Inflammatory macrophage (primary cell): ENCODE data around the gene NCL.
"Not testable (repeated sequence)": the region's sequence is repeated elsewhere in the genome, so short reads cannot be mapped to it uniquely, and the experiment has no call there.

Source experiments
- DNase-seq, 2 donors: peaks; one replicate each; pipeline ENCODE4 v3.0.0-alpha.2; 2020 to 2022

NCL gene

DNA sequence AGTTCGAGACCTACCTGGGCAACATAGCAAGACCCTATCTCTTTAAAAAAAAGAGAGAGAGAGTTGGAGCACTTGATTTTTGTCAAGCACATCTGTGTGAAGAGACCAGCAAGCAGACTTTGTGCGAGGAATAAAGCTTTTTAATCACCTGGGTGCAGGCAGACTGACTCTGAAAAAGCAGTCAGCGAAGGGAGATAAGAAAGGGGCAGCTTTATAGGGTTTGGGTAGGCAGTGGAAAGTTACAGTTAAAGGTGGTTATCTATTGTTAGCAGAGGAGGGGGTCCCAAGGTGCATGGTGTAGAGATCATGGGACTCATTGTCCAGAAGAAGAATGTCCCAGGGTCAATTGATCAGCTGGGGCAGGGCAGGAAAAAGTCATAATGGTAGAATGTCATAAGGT, 34.4 kb downstream of the NCL start:
- DNase-seq = no peak

DNA sequence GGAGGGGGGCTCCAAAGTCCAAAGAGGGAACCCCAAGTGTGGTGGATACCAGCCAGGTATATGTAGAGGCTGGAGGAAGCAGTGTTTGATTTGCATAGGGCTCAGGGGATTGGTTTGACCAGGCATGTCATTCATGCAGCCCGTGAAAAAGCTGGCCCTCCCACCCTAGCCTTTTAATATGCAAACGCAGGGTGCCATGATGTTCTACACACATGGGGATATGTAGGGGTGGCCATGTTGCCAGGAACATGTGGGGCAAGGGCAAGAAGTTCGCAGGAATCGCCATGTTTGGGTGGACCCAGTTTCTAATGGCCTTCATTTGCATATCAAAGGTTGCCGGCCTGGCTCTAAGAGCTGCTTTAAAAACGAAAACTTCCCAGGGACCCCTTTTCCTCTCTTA, 35.1 kb downstream of the NCL start:
- no peak for DNase-seq

DNA sequence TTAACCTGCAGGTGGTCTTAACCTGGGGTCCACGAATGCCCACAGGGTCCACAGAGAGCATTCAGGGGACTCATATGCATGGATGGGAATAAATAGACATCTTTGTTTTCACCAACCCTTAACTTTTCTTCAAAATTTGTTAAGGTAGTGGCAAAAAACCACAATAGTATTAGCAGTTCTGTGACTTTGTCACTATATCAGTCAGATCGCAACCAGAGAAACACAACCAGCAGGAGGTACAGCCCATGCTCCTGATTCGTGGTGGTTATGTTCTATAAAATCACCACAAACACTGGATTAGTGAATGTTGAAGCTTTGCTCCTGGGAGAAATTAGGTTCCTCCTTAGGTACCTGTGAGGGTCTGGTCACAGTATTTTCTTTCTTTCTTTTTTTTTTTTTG, 37.2 kb downstream of the NCL start:
- DNase-seq = no peak

DNA sequence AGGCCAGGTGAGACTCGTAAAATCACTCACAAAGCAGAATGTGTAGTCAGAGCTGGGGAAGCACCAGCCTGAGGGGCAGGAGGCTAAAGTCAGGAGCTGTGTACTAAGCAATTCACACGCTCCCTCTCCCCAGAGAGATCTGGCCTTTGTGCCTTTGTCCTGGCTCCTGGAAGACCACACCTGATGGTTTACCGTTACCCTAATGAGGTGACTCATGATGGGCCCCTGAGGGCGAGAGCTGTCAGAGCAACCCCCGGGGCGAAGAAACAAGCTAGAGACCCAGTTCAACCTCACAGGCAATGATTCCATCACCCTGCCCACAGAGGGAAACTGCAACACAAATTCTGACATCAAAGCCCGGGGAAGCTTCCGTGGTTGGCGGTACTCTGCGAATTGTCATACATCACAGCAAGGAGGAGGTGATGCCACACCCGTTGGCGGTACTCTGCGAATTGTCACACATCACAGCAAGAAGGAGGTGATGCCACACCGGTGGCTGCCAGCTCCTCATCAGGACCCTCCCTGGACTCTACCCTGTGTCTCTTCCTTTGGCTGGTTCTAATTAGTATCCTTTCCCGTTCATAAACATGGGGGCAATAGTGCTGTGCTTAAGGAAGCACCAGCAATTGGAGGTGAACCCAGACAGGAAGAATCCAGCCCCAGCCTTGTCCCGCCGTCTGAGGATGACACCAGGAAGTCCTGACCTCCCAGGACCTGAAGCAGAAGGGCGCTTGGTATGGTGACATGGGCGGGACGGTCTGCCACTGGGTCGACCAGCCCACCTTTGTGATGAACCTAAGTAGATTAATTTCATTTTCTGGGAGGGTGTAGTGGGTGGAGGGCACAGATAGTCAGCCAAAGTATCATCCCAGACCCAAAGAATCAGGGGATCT, 38.2 kb downstream of the NCL start:
- no peak for DNase-seq

DNA sequence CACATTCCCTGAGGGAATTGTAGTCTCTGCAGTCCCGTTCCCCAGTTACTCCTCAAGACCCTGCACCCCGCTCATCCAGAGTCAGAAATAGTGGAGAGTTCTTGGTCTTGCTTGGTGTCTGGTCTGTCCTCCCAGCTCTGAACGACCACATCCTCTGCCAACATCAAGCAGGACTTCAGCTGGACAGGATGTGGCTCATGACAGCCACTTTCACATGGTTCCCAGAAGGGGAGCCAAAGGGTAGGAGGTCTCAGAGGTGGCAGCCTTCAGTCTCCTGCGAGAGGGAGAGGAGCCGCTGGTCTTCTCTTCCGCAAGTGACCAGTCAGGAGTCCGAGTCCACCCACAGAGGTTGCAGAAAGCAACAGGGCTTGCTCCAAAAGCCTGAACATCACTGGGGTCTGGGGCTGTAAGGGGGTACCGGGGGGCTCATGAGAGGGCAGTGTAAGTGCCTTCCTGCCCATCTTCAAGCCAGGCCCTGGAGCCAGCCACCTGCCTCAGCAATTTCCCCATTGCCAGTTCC, 38.9 kb downstream of the NCL start:
- DNase-seq = no peak

DNA sequence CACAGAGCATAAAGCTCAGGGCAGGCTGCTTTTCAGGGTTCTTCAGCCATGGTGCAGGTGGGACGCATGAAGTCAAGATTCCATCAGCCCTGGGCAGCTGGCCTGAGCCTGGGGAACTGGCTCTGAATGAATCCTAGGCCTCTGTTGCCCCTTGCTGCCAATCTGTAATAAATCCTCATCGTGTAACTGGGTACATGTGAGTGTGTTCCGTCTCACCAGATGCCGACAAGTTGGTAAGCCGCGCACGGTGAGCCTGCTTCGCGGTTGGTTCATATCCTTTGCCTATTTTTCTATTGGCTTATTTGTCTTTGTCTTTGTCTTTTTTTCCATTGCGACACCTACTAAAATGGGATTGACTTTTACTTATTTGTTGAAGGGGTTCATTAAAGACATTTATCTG, 41.1 kb downstream of the NCL start:
- DNase-seq = no peak

DNA sequence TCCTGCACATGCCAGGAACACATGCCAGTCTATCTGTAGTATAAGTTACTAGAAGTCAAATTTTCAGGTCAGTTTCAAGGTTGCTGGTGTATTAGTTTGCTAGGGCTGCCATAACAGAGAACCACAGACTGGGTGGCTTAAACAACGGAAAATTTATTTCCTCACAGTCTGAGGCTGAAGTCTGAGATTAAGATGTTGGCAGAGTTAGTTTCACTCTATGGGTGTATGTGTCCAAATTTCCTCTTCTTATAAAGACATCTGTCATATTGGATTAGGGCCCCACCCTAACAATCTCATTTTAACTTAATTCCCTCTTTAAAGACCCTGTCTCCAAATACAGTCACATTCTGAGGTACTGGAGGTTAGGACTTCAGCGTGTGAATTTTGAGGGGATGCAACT, 42.2 kb downstream of the NCL start:
- no peak for DNase-seq

DNA sequence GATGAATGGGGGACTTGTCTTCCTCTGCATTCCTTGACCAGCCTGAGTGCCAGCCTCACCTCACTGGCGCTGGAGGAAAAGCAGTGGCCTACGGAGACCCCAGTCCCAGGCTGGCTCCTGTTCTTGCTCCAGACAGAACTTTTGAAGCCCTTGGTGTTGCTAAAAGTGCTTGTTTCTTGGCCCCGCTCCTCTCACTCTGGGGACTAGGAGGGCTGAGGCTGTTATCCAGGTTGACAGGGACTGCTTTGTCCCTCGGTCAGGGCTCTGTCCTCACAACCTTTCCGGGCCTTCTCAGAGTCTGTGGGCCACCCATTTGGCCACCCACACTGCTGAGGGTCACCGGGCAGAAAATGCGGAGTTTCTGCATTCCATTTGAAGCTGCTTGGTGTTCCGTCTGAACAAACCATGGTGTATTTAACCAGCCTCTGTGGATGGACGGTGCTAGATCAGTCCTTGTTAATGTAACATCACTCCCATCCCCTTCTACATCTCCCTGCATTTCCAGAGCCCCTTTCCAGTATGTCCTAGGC, 43.2 kb downstream of the NCL start:
- no peak for DNase-seq

DNA sequence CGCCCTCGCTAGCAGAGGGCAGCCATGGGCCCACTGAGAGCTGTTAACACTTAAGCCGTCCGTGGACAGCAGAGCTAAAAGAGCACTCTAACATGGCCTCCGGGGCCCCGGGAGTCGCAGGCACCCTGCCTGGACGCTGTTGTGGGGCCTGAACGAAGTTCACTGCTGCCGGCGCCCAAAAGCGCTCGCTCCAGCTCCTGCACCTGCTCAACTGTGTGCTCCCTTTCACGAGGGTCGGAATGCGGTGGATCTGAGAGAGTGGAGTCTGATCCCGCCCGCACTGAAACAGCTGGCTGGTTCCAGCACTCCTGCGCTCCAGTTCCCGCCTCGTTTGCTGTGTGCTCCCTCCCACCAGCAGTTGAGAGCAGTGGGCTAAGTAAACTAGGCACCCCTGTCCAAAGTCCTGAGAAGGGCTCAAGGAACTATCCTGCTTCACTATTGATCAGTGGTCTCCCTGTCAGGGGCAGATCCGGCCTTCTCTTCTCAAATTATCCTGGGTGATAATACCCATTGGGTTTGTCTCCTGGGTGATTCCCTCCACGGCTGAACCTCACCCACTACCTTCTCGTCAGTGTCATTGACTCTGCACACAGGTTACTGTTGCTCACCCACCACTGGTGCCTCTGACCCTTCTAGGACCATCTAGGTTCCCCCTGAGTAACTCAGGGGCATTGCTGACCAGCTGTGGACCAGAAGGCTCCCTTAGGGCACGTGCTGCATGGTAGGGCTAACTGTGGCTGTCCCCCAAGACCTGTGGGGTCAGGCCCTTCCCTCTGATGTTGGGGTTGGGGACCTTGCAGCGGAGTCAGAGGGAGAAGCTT, 45.3 kb downstream of the NCL start:
- no peak for DNase-seq

DNA sequence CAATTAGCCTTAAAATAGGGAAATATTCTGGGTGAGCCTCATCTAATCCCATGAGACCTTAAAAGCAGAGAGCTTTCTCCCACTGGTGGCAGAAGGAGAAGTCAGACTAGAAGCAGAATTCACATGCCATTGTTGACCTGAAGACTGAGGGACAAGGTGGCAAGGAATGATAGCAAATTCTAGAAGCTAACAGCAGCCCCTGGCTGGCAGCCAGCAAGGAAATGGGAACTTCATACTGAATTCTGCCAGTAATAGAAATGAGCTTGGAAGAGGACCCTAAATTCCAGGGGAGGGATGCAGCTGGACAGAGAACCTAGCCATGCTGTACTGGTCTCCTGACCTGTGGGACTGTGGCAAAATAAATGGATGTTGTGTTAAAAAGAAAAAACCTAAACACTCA, 49.3 kb downstream of the NCL start:
- DNase-seq = no peak

DNA sequence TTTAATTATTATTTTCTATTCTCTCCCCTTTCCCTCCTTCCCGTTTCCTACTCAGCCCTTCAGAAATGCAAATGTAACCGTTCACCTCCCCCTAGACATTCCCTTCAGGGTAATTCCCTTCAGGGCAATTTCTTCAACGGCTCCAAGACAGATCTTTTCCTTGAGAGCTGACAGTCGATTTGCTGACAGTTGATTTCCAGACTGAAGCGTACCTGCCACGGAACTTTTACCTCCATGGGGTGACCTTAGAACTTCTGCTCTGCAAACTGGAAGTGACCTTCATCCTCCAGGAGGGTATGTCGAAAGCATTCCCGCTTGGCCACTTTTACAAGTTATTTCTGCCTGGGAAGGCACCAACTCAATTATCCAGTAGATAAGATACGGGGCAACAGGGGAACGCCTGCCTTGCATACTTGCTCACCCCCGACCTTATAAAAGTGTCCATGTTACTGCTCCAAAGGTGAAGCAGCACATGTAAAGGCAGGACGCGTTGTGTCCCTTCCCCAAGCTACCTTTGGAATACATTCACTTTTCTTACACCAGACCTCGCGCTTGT, 50.3 kb downstream of the NCL start:
- DNase-seq = no peak

DNA sequence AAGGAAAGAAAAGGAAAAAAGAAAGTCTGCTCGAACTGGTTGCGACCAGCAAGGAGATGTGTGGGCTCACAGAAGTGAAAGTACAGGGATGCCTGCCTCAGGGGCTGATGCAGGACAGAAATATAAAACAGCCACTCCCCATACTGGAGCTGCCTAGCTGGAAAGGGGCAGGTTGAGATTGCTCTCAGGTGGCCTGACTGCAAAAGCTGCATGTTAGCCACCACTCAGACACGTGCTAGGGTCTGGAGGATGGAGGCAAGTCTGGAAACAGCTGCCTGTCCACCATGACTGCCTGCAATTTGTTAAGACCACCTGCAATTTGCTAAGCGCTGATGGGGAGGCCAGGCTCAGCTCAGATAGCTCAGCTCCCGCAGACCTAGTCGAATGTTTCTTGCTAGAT, 50.8 kb downstream of the NCL start:
- no peak for DNase-seq

DNA sequence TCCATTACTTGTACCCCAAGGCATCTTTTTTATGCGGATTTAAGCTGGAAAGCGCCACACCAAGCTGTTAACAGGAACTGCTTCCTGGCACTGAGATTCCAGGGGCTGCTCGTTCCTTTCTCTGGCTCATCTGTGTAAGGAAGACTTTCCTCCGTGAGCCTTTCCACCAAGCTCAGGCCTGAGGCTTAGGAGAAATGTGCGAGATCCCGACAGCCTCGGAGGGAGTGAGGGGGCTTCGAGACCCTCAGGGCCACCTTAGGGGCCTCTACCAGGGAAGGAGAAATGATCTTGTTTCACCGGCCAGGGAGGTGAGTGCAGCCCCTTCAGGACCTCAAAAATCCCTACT, 51.7 kb downstream of the NCL start:
- no peak for DNase-seq

DNA sequence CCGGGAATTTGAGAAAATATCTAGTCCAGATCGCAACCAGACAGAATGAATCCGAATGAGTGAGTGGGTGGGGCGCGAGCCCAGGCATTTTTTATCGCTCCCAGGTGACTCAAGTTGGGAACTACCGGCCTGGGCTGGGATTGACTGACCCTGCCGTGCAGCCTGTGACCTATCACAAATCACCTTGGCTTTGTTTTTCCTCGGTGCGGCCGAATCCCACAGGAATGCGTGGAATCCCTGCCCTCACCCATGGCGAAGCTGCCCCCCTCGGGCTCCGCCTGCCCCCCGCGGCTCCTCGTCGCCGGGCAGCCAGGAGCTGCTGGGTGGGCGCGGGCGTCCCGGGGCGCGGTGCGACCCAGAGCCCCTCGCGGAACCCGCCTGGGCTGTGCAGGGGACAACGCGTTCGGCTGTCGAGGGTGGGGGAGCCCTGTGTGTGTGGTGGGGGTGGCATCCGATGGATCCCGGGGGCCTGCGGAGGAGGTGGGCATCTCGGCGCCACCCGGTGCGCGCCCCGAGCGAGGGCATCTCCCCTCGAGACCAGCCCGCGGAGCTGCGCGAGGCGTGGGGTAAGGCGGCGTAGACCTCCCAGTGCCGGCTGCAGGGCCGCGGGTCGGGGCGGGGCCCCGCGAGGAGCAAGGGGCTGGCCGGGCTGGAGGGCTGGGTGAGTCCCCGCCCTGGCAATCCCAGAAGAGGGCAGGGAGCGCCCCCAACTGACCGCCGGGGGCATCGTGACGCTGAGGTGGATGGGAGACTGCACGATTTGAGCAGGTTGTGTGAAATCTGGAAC, 52.3 kb downstream of the NCL start:
- DNase-seq = peak; percentile 72 to 76

DNA sequence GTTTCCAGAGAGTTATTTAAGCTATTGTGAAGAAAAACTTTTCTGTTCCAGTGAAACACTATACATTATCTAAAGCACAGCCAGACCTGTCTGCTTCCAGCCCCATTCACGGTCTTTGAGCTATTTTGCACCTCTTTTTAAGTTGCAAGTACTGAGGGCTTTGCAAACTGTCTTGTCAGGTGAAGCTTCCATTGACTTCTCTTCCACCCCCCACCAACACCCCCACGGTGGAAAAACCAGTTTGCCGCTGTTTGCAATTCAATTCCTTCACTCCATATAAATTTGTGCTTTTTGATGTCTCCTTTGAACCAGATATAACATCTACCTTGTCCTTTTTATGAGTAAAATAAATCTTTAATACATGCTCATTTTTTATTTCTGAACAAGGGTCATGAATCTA, 53.0 kb downstream of the NCL start:
- DNase-seq = no peak

DNA sequence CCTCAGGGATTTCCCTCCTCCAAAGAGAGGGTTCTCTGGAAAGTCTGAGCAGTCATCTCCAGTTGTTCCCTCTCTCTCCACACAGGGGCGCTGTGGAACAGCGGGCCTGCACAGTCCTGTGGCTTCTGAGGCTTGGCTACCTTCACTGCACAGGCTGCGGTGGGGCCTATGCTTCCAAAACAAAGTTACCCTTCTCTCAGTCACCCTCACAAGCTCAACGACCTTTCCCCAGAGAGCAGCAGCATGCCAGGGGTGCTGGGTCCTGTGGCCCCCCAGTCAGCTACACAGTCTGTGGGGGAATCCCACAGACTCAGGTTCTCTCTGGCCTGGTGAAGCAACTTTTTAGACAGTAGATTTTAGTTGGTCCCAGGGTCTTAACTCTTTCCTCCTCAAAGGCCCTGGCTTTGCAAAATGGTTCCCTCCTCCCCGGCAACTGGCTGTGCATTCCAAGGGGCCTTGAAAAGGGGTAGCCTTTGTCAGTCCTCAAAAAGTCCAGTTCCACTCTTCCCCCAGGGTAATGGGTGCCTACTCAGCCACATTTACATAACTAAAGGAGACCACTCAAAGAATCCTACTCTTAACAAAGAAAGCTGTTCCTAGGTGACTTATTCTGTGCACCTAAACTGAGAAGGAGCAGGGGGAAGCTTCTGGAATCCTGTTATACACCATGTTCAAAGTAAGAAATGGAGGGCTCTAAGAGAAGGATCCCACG, 53.8 kb downstream of the NCL start:
- DNase-seq = peak in 1 of 2 donors; percentile 19

DNA sequence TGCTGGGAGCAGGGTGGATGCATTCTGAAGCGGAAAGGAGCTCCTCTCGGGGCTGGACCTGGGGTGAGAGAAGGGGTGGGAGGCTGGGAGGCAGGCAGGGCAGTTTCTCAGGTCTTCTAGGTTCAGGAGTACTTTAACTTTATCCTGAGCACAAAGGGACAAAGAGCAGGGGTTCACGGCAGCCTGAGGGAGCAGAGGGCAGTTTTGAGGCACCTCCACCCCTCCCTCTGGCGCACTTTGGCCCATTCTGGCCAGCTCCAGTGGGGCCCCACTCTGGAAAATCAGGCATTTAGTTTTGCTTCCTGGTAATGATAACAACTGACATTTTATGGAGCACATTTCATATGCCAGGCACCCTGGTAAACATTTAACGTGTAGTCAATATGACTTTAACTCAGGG, 54.5 kb downstream of the NCL start:
- DNase-seq = no peak

DNA sequence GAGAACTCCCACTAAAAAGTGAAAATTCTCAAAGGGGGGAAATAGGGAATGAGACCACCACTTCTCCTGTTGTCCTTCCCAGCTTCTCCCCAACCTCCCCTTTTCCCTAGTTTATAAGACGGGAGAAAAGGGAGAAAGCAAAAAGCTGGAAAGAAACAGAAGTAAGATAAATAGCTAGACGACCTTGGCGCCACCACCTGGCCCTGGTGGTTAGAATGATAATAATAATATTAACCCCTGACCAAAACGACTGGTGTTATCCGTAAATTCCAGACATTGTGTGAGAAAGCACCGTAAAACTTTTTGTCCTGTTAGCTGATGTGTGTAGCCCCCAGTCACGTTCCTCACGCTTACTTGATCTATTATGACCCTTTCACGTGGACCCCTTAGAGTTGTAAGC, 56.0 kb downstream of the NCL start:
- not testable (repeated sequence) for DNase-seq

DNA sequence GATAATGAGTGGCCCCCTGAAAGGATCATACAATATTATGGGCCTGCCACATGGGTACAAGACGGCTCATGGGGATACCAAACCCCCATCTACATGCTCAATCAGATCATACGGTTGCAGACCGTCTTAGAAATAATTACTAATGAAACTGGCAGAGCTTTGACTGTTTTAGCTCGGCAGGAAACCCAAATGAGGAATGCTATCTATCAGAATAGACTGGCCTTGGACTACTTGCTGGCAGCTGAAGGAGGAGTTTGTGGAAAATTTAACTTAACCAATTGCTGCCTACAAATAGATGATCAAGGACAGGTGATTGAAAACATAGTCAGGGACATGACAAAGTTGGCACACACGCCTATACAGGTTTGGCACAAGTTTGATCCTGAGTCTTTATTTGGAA, 56.6 kb downstream of the NCL start:
- not testable (repeated sequence) for DNase-seq

DNA sequence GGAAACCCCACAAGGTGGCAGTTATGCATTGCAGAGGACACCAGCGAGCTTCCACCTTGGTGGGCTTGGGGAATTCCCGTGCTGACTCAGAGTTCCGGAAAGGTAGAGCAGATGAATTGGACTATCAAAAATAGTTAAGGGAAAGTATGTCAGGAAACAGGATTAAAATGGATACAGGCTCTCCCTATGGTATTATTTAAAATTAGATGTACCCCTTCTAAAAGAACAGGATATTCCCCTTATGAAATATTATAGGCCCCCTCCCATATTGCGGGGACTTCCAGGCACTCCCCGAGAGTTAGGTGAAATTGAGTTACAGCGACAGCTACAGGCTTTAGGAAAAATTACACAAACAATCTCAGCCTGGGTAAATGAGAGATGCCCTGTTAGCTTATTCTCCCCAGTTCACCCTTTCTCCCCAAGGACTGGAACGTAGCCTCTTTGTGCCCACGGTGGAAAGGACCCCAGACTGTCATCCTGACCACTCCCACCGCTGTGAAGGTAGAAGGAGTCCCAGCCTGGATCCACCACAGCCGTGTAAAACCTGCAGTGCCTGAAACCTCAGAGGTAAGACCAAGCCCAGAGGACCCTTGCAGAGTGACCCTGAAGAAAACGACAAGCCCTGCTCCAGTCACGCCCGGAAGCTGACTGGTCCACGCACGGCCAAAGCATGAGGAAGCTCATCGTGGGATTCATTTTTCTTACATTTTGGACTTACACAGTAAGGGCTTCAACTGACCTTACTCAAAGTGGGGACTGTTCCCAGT, 58.5 kb downstream of the NCL start:
- not testable (repeated sequence) for DNase-seq

DNA sequence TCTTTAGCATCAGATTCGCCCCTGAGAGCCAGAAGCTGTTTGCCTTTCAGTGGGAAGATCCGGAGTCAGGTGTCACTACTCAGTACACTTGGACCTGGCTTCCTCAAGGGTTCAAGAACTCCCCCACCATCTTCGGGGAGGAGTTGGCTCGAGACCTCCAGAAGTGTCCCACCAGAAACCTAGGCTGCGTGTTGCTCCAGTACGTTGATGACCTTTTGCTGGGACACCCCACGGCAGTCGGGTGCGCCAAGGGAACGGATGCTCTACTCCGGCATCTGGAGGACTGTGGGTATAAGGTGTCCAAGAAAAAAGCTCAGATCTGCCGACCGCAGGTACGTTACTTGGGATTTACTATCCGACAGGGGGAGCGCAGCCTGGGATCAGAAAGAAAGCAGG, 60.1 kb downstream of the NCL start:
- not testable (repeated sequence) for DNase-seq
